Measurements from ENCODE around the gene C11orf98. TPM values are rescaled to one million over a fixed set of nuclear protein-coding genes. Genes with fewer than 3 reads are reported as not detected.
A peak's percentile ranks its signal among the peaks of the same experiment; 100 is the strongest.
"Not testable (repeated sequence)": the region's sequence is repeated elsewhere in the genome, so short reads cannot be mapped to it uniquely, and the experiment has no call there.

The C11orf98 gene
- polyA plus RNA-seq, 3 donors = 57.7 to 62.1 (median 60.3) TPM

DNA sequence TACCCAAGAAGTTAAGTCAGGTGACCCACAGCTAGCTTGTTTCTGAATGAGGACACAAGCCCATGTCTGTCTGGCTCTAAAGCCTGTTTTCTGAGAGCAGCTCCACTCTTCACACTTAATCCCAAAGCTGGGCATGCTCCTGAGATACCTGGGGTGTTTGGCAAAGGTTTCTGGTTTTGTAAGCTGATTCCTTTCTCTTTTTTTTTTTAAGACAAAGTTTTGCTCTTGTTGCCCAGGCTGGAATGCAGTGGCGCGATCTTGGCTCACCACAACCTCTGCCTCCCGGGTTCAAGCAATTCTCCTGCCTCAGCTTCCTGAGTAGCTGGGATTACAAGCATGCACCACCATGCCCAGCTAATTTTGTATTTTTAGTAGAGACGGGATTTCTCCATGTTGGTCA is 28.6 kb upstream of the C11orf98 start:
- not testable (repeated sequence) for DNase-seq

- no peak for DNase-seq
Observed at GRCh38 chr11:62689421-62690183, 24.6 kb upstream of the C11orf98 start, which contains the start of gene LRRN4CL. Gene LRRN4CL, minus strand, starts transcription at chr11:62689530. Its CDS starts 1,022 bp downstream, at chr11:62688508.

DNA sequence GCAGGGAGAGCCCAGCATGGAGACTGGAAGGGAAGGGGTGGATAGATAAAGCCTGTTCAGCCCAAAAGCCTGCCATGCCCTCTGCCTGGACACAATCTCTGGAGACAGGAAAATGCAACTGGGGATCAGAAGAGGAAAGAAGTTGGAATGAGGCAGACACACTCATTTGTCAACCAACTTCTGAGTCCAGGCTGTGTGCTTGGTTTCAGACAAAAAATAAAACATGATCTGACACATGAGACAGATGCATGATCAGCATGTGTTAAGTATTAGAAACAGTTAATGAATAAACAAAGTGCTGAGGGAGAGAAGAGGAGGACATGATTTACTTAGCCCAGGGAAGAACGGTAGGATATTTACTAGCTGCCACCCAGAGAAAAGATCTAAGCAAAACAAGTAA is 23.5 kb upstream of the C11orf98 start:
- no peak for DNase-seq

GRCh38 chr11:62687508-62688396 is 22.7 kb upstream of the C11orf98 start:
- no peak for DNase-seq

DNA sequence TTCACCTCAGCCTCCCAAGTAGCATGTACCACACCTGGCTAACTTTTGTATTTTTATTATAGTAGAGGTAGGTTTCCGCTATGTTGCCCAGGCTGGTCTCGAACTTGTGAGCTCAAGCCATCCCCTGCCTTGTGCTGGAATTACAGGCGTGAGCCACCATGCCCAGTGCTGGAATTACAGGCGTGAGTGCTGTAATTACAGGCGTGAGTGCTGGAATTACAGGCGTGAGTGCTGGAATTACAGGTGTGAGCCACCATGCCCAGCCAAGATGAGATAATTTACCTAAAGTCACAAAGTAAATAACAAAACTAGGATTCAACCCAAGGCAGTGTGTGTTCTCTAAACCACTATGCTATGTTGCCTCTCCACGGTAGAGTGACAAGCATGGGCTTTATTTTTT is 17.5 kb upstream of the C11orf98 start:
- DNase-seq = no peak

GRCh38 chr11:62680825-62681240 is 15.8 kb upstream of the C11orf98 start:
- peak; percentile 41 for DNase-seq

- DNase-seq = peak; percentile 87
Observed at GRCh38 chr11:62678770-62679696, 14.0 kb upstream of the C11orf98 start, which contains the start of gene UBXN1. Gene UBXN1, minus strand, starts transcription at chr11:62679073. Its CDS starts 150 bp downstream, at chr11:62678923.

DNA sequence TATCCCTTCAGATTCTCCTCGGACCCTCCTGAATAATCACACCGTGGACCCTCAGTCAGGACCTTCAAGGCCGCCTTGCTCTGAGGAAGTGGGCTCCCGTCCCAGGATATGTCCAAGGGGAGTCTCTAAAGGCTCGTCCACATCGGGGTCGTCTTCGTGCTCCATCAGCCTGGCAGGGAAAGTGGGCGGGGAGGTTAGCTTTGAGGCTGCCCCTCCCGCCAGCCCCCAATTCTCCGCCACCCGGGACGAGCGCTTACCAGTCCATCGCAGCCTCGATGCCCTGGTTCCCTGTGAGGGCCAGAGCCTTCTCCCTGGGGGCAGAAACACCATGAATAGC is 13.4 kb upstream of the C11orf98 start:
- no peak for DNase-seq

DNA sequence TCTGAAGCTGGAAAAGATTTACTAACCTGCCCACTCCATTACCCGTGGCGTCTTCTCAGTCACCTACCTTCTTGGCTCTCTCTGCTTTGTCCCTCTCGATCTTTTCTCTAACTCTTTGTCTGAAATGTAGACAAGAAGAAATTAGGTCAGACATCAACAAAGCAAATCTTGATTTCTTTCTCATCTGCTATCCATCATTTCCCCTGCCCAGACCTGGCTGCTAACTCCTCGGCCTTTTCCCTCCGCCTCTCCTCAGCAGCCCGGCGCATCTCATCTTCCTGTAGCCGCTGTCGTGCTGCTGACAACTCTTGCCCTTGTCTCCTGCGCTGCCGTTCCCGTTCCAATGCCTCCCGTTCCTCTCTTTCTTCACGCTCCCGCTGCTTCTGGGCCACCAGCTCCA is 12.7 kb upstream of the C11orf98 start:
- DNase-seq = no peak

GRCh38 chr11:62677156-62677555 is 12.1 kb upstream of the C11orf98 start:
- no peak for DNase-seq

DNA sequence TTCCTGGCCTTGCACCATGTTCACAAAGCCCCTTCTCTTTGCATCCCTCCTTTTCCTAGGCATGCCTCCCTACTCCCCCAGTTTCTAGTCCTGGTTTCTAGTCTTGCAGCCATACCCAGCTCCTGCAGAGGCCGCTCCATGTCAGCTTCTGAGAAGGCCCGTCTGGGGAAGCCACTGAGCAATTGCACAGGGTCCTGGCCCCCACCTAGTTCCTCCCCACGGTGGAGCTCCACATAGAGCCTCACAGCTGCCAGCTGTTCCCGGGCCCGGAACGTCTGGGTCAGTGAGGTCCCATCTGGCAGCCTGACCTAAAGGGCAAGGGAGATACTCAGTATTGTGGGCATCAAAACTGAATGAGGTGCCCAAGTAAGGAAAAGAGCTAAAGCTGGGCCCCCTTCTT is 11.7 kb upstream of the C11orf98 start:
- DNase-seq = no peak

DNA sequence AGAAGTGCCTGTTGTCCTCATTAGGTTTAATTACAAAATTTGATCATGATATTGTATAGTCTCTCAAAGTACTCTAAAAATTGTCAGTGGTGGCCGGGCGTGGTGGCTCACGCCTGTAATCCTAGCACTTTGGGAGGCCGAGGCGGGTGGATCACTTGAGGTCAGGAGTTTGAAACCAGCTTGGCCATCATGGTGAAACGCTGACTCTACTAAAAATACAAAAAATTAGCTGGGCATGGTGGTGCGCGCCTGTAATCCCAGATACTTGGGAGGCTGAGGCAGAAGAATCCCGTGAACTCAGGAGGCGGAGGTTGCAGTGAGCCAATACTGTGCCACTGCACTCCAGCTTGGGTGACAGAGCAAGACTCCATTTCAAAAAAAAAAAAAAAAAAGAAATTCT is 10.4 kb upstream of the C11orf98 start:
- not testable (repeated sequence) for DNase-seq

DNA sequence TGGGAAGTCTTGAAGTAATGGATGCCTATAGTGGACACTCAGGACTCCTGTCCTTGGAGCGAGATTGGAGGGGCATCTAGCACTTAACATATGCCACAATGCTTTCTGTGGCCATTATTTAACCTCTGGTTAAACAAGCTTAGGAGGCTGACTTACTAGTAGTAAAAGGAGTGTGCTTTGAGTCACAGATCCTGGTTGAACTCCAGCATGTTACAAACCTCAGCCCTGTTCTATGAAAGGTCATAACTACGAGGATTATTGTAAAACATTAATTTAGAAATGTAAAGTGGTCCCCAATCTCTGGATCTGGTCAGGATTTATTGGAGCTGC is 8.2 kb upstream of the C11orf98 start:
- no peak for DNase-seq

GRCh38 chr11:62671608-62672389 is 6.8 kb upstream of the C11orf98 start, which contains the start of the genes LBHD1 and UQCC3:
Gene LBHD1, minus strand, starts transcription at chr11:62672267. Its CDS starts 2,236 bp downstream, at chr11:62670031.
Gene UQCC3, plus strand, starts transcription at chr11:62671673. Its CDS starts 73 bp downstream, at chr11:62671746.
- peak; percentile 86 for DNase-seq

DNA sequence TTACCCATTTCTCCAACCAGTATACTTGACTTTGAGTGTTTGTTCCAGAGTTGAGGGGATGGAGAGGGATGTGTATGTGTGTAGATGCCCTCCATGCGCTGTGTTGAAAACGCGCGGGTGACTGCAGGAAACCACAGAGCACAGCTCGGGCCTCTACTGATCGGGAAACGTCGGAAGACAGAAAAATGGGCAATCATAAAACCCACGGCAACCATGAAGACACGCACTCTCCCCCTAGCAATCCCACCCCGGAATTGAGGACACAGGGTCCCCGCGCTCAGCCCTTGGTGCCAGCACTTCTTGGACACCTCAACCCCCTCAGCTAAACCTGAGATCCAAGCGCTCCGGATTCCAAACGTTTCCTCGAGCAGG is 6.2 kb upstream of the C11orf98 start:
- peak; percentile 31 for DNase-seq

- DNase-seq = no peak
Observed at GRCh38 chr11:62669420-62670161, 4.6 kb upstream of the C11orf98 start.

DNA sequence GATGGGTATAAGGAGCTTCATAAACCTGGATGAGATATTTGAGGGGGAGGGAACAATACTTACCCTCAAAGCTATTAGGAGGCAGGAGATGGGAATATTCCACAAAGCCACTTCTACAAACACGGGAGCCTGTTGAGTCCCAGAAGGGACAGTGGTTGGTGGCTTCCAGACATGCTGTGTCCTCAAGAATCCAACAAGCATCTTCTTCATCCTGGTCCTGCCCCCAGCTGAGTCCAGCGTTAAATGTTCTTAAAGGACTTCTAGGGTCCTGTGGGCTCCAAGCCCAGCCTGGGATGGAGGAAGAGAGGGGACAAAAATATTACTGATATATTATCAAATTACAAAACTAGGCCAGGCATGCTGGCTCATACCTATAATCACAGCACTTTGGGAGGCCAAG is 2.5 kb upstream of the C11orf98 start:
- no peak for DNase-seq

GRCh38 chr11:62666259-62666926 is 1.4 kb upstream of the C11orf98 start:
- no peak for DNase-seq

GRCh38 chr11:62665599-62666258 is 719 bp upstream of the C11orf98 start:
- peak; percentile 70 for DNase-seq

Data from renal pelvis (tissue), 4 donors.